Measurements from ENCODE around the gene ITPK1. TPM values are rescaled to one million over a fixed set of nuclear protein-coding genes. Genes with fewer than 3 reads are reported as not detected.

Gene ITPK1
- total RNA-seq, 1 experiment from 2014 or later: 80.3 TPM

GRCh38 chr14:92897922-92898565, 217.7 kb downstream of the ITPK1 start:
- DNase-seq (ENCODE audit: low spot score): no peak

GRCh38 chr14:92895352-92895878, 220.3 kb downstream of the ITPK1 start:
- DNase-seq (ENCODE audit: low spot score): no peak

DNA sequence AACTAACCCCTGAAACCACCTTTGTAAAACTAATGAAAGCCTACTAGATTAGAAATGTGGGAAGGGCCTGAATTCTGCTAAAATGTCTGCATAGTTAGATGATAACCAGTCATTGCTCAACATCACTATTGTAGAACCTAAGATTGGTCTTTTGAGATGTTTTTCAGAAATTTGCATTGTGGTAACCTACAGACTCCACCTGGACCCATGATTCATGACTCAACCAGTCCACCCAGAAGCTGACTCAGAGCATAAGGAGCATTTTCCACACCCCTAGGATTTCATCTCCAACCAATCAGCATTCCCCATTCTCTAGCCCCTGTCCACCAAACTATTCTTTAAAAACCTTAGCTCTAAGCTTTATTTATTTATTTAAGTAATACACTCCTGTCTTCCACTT, 223.1 kb downstream of the ITPK1 start:
- no peak for DNase-seq (ENCODE audit: low spot score)

- DNase-seq (ENCODE audit: low spot score): peak; percentile 32
Measured at GRCh38 chr14:92890830-92891588, 224.7 kb downstream of the ITPK1 start.

DNA sequence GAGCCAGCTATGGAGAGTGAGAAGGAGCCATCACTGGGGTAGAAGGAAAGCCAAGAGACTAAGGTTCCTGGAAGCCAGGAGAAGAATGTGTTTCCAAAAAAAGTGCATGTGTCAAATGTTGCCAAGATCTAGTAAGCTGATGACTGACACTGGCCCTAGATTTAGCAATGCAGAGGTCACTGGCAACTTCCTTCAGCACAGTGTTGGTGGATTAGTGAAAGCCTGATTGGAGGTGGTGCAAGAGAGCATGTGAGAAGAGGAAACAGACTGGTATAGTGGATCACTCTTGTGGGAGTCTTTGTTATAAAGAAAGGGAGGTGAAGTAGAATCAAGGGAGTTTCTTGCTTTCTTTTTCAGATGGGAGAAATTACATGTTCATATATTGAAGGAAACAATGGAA, 226.8 kb downstream of the ITPK1 start:
- no peak for DNase-seq (ENCODE audit: low spot score)

GRCh38 chr14:92887157-92887556, 228.6 kb downstream of the ITPK1 start:
- DNase-seq (ENCODE audit: low spot score): no peak

Other genes starting within 250 kb of the ITPK1 start
- not detected in 2 replicates for gene CHGA, start 192.8 kb downstream of the ITPK1 start, total RNA-seq (2014; rRNA removed; shearing (Covaris generic))
- gene MOAP1, start 69.0 kb upstream of the ITPK1 start, total RNA-seq (2014; rRNA removed; shearing (Covaris generic)): 14.8 and 18.2 TPM in 2 replicates
- gene LYSET, start 69.4 kb upstream of the ITPK1 start, total RNA-seq (2014; rRNA removed; shearing (Covaris generic)): 5.7 and 6.0 TPM in 2 replicates
- gene GON7, start 91.1 kb upstream of the ITPK1 start, total RNA-seq (2014; rRNA removed; shearing (Covaris generic)): 15.5 and 20.0 TPM in 2 replicates
- gene UBR7, start 91.3 kb upstream of the ITPK1 start, total RNA-seq (2014; rRNA removed; shearing (Covaris generic)): 36.7 and 55.8 TPM in 2 replicates
- 7.3 and 9.4 TPM in 2 replicates for gene BTBD7, start 217.1 kb upstream of the ITPK1 start, total RNA-seq (2014; rRNA removed; shearing (Covaris generic))
- not detected in 2 replicates for gene COX8C, start 231.3 kb upstream of the ITPK1 start, total RNA-seq (2014; rRNA removed; shearing (Covaris generic))